ENCODE results near the gene CCR8.

- no peak for TF ChIP-seq CTCF (conservative IDR thresholded peaks at IDR 0.05; ENCODE audit: low read depth, low read length)
- no peak for TF ChIP-seq EZH2 (IDR thresholded peaks at IDR 0.05; ENCODE audit: low read length, unreplicated experiment)
These were observed 16.2 kb upstream of the CCR8 start for GRCh38 chr3:39313289-39313688.

Data from PC-3 (cell line).